Measurements from ENCODE around the gene TMEM170B.

Gene TMEM170B

GRCh38 chr6:11615214-11615602, 77.7 kb downstream of the TMEM170B start:
- no peak for DNase-seq (ENCODE audit: low read depth in 3 of 3)

GRCh38 chr6:11616200-11616611, 78.7 kb downstream of the TMEM170B start:
- DNase-seq (ENCODE audit: low read depth in 3 of 3) = no peak

GRCh38 chr6:11618533-11618932, 81.0 kb downstream of the TMEM170B start:
- DNase-seq (ENCODE audit: low read depth in 3 of 3) = no peak

- no peak for DNase-seq (ENCODE audit: low read depth in 3 of 3)
These were observed 83.6 kb downstream of the TMEM170B start for GRCh38 chr6:11621119-11621518.

- DNase-seq (ENCODE audit: low read depth in 3 of 3) = no peak
These were observed 84.6 kb downstream of the TMEM170B start for GRCh38 chr6:11622156-11622555.

GRCh38 chr6:11623272-11623671, 85.7 kb downstream of the TMEM170B start:
- no peak for DNase-seq (ENCODE audit: low read depth in 3 of 3)

GRCh38 chr6:11625302-11625701, 87.8 kb downstream of the TMEM170B start:
- no peak for DNase-seq (ENCODE audit: low read depth in 3 of 3)

- no peak for DNase-seq (ENCODE audit: low read depth in 3 of 3)
These were observed 88.8 kb downstream of the TMEM170B start for GRCh38 chr6:11626356-11626755.

GRCh38 chr6:11628562-11628961, 91.0 kb downstream of the TMEM170B start:
- no peak for DNase-seq (ENCODE audit: low read depth in 3 of 3)

- no peak for DNase-seq (ENCODE audit: low read depth in 3 of 3)
These were observed 93.5 kb downstream of the TMEM170B start for GRCh38 chr6:11631008-11631407.

GRCh38 chr6:11631539-11631938, 94.0 kb downstream of the TMEM170B start:
- no peak for DNase-seq (ENCODE audit: low read depth in 3 of 3)

- DNase-seq (ENCODE audit: low read depth in 3 of 3) = no peak
These were observed 94.7 kb downstream of the TMEM170B start for GRCh38 chr6:11632231-11632630.

GRCh38 chr6:11632795-11633511, 95.4 kb downstream of the TMEM170B start:
- no peak for DNase-seq (ENCODE audit: low read depth in 3 of 3)
